BJ (cell line): ENCODE measurements around the gene RTKN2. TPM values are rescaled to one million over a fixed set of nuclear protein-coding genes. Genes with fewer than 3 reads are reported as not detected.

Source experiments
- CTCF ChIA-PET: fragments of 350-600 bp; formaldehyde crosslinking; extraction: SDS; loops from one replicate; lab custom pipeline; 2021; ENCODE audit warnings: antibody characterized with exemption, inconsistent platforms; lab: Yijun Ruan, JAX
- POLR2A ChIA-PET: fragments of 300-600 bp; sonication (Branson Sonifier 250); formaldehyde crosslinking; extraction: SDS; loops from one replicate; lab custom pipeline; 2021; ENCODE audit warnings: antibody characterized with exemption; lab: Charles Lee
- DNase-seq: peaks from one replicate; pipeline ENCODE4 v3.0.0-alpha.2; 2011; ENCODE audit warnings: low read depth
- H3K27me3 ChIP-seq: 2 replicates; pipeline ENCODE4 v1.6.0; 2011; ENCODE audit warnings: low read length; ENCODE audit not compliant: control insufficient read depth, insufficient read depth
- H3K36me3 ChIP-seq: 2 replicates; pipeline ENCODE4 v1.5.1; 2011; ENCODE audit warnings: low read length; ENCODE audit not compliant: control insufficient read depth, insufficient read depth
- H3K4me3 ChIP-seq: 2 replicates; pipeline ENCODE4 v1.5.1; 2011; ENCODE audit warnings: low read depth, mild to moderate bottlenecking, control low read depth, low read length
- CTCF ChIP-seq: IDR thresholded peaks from 2 replicates; pipeline ENCODE4 v1.5.1; 2011; ENCODE audit warnings: low read depth, mild to moderate bottlenecking, control low read depth, inconsistent platforms, low read length, moderate library complexity; ENCODE audit not compliant: insufficient read depth
- polyA plus RNA-seq: library from polyadenylated mRNA; depleted of rRNA; stranded (reverse); fragments of >200 nt; gene quantifications from 2 replicates; pipeline ENCODE4 v1.2.3, GENCODE V29; 2011

Gene RTKN2
- polyA plus RNA-seq, 1 experiment, result 1.5 TPM

GRCh38 chr10:62264126-62264525, 4.5 kb downstream of the RTKN2 start:
- ChIA-PET POLR2A (no interaction called here), CTCF (interaction anchor here (0.7 to 2.0 kb wide), 13 partner anchors 19 to 819 kb away, joined by 3 to 18 read pairs (median 4); no protein-coding TSS in a partner anchor)
- H3K4me3 ChIP-seq, result no peak overlapping the region
- TF ChIP-seq CTCF, result no peak
- no peaks in the 10 kb centered on the region for H3K27me3 ChIP-seq
- DNase-seq, result no peak
- no peaks in the 10 kb centered on the region for H3K36me3 ChIP-seq

- POLR2A ChIA-PET, result interaction anchor here (1.0 kb wide), 1 partner anchor 9 kb away, joined by 3 read pairs; no protein-coding TSS in a partner anchor
- no peaks in the 10 kb centered on the region for H3K36me3 ChIP-seq
- no peak overlapping the region for H3K4me3 ChIP-seq
- H3K27me3 ChIP-seq, result no peaks in the 10 kb centered on the region
- CTCF ChIA-PET, result interaction anchor here (1.0 to 1.1 kb wide), 2 partner anchors 175 to 364 kb away, joined by 3 to 4 read pairs; no protein-coding TSS in a partner anchor
- no peak for TF ChIP-seq CTCF
- DNase-seq, result no peak
Measured at GRCh38 chr10:62261666-62262065, 7.0 kb downstream of the RTKN2 start.

DNA sequence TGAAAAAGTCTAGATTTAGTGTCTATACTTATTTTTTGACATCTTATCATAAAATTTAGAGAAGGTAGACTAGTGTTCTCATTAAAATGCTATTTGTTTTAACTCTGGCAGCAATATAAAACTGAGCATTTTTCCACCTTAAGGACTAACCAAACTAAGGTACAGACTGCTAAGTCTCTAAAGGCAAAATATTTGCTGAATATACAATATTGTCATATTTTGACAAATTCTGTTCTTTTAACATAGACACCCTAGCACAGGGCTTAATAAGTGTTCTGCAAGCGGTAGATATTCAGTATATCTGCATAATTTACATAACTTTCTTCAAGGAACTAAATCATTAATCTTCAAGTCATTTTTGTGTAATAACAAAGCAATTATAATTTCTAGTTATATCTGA, 8.6 kb downstream of the RTKN2 start:
- POLR2A ChIA-PET, result no interaction called here
- CTCF ChIA-PET, result interaction anchor here (1.0 kb wide), 1 partner anchor 11 kb away, joined by 4 read pairs; no protein-coding TSS in a partner anchor
- Histone ChIP-seq H3K36me3 (no peaks in the 10 kb centered on the region), H3K4me3 (no peak overlapping the region), H3K27me3 (no peaks in the 10 kb centered on the region)
- no peak for TF ChIP-seq CTCF
- no peak for DNase-seq

GRCh38 chr10:62259456-62259855, 9.2 kb downstream of the RTKN2 start:
- ChIA-PET CTCF (interaction anchor here (1.0 kb wide), 1 partner anchor 10 kb away, joined by 4 read pairs; no protein-coding TSS in a partner anchor), POLR2A (no interaction called here)
- TF ChIP-seq CTCF, result no peak

DNA sequence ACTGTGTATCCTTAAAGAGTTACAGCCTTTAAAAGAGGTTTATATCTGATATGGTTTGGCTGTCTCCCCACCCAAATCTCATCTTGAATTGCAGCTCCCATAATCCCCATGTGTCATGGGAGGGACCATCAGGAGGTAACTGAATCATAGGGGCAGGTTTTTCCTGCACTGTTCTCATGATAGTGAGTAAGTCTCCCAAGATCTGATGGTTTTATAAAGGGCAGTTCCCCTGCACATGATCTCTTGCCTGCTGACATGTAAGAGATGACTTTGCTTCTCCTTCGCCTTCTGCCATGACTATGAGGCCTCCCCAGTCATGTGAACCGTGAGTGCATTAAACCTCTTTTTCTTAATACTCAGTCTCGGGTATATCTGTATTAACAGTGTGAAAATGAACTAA, 9.7 kb downstream of the RTKN2 start:
- DNase-seq, result no peak
- no peak for TF ChIP-seq CTCF
- H3K4me3 ChIP-seq, result no peak overlapping the region
- no peaks in the 10 kb centered on the region for H3K36me3 ChIP-seq
- ChIA-PET POLR2A (no interaction called here), CTCF (interaction anchor here (0.6 to 1.0 kb wide), 2 partner anchors 10 to 322 kb away, joined by 3 to 4 read pairs; no protein-coding TSS in a partner anchor)
- H3K27me3 ChIP-seq, result no peaks in the 10 kb centered on the region

More at GRCh38 chr10:62259456-62259855, 9.2 kb downstream of the RTKN2 start:
- Histone ChIP-seq H3K27me3 (no peaks in the 10 kb centered on the region), H3K36me3 (no peaks in the 10 kb centered on the region), H3K4me3 (no peak overlapping the region)
- no peak for DNase-seq
